CD4-positive, alpha-beta T cell treated with Interleukin-17A for 4 hours (primary cell): ENCODE results near the gene PSAP.
A peak's percentile ranks its signal among the peaks of the same experiment; 100 is the strongest.
"Not testable (repeated sequence)": the region's sequence is repeated elsewhere in the genome, so short reads cannot be mapped to it uniquely, and the experiment has no call there.

Experiments used
- DNase-seq: peaks from one replicate; pipeline ENCODE4 v3.0.0-alpha.2; 2020; ENCODE audit warnings: mixed read lengths

Gene PSAP

DNA sequence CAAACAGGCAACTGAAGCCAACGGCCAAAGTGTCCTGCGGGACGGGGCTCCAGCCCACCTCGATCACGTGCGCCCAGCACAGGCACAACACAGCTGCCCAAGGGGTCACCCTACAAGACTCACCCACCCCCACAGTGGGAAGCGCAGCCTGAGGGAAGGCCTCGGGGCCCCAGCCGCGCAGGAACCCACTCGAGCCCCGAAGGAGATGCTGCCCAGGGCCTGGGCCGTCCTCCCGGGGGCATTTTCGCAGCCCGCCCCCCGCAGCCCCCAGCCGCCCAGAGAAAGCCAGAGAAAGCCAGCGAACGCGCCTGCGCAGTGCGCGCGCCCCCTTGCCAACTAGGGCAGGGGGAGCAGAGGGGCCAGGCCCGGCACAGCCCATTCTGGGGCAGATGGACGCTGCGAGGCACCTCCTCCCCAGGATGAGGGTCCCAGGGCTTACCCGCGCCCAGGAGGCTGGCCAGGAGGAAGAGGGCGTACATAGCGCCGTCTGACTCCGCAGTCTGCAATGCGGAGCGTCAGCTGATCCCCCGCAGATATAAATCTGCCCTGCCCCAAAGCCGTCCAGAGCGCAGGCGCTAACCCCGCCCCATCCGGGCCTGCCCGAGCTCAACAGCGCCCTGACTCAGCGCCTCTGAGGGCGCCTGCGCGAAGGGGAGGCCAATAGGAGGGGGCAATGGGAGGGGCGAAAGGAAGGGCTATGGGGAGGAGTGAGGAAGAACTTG is at the start of gene PSAP:
Gene PSAP (minus strand): TSS at position 509 of the 722 bp plus-strand sequence. CDS start 30 bp downstream, at position 479.
- DNase-seq = peak; percentile 100

DNA sequence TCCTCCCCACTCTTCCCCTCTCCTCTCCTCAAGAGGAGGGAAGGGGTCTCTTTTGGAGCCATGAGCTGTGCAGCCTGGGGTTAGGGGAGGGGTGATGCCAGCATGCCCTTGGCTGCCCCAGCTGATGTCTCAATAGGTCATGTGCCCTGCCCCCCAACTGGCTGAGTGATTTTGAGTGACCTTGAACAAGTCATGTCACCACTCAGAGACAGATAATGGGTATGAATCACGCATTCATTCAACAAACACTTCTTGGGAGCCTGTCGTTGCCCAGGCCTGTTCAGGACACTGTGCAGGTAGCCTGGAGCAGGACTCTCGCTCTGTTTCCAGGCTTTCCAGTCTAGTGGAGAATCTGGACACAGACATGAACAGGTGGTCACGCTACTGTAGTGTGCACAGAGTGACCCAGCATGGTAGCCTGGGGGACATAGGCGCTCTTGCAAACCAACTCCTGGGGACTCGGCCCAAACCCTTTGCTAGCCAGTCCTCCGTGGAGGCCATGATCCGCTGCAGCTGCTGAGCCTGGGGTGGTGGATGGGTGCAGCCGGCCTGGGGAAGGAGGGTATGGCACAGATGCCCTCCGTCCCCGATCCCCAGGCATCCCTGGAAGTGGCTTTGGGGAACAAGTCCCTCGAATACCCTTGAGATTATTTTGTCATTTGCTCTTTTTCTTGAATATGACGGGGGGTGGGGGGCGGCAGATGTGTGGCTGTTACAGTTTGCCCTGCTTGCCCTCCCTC is 49.6 kb upstream of the PSAP start:
- no peak for DNase-seq

DNA sequence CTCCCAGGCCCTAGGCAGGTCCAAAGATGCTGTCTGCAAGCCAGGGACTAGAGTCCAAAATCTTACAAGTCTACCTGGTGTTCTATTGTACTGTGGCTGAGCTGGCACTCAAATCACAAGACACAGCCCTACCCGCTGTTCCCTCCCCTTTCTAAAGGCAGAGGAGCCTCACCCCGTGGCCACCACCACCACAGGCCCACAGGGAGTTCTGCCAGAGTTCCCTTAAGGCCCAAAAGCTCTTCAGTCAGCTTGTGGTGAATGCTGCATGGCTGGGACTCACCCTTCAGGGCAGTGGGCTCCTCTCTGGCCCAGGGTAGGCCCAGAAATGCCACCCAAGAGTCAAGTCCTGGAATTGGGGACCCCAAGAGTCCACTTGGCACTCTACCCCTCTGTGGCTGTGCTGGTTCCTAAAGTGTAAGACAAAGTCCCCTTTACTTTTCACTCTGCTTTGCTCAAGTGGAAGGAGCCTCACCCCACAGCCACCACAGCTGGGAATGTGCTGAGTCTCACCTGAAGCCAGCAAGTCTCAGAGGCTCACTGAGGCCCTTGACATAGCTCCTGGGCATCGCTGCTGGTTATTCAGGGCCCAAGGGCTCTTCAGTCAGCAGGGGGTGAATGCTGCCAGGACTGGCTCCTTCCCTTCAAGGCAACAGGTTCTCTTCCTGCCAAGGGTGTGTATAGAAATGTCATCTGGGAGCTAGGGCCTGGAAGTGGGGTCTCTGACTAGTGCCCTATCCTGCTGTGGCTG is 48.8 kb upstream of the PSAP start:
- no peak for DNase-seq

DNA sequence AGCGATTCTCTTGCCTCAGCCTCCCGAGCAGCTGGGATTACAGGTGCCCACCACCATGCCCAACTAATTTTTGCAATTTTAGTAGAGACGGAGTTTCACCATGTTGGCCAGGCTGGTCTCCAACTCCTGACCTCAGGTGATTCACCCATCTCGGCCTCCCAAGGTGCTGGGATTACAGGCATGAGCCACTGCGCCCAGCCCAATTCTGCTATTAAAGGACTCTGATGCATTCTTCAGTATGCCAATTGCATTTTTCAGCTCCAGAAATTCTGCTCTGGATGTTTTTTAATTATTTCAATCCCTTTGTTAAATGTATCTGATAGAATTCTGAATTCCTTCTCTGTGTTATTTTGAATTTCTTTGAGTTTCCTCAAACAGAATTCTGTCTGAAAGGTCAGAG is 47.3 kb upstream of the PSAP start:
- not testable (repeated sequence) for DNase-seq

DNA sequence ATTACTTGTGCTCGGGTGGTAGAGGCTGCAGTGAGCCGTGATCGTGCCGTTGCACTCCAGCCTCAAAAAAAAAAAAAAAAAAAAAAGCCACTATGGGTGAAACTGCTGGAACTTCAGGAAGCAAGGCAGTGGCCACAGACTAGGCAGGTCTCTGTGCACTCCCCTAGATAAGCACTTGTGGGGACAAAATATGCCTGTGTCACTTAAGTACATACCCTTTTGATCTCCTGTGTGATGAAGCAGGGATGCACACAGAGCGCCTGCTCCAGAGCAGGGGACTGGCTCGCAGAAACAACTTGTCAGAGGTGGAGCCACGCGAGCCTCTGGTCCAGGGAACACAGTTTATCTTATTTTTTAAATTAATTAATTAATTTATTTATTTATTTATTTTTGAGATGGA is 42.9 kb upstream of the PSAP start:
- DNase-seq = no peak

DNA sequence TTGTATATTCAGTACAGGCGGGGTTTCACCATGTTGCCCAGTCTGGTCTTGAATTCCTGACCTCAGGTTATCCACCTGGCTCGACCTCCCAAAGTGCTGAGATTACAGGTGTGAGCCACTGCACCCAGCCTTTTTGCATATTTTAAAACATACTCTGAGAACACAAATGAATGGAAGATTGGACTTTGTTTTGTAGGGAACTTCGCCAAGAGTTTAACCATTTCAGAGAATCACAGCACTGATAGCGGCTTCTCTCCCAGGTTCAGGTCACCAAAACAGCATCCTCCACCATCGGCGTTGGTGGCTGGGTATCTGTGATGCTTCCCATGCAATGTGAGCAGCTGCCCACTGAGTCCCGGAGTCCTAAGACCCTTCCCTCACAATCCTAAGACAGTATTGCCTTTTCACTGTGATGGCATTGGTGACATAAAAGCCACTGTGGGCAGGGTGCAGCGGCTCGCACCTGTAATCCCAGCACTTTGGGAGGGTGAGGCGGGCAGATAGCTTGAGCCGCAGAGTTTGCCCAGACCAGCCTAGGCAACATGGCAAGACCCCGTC is 42.3 kb upstream of the PSAP start:
- DNase-seq = no peak

DNA sequence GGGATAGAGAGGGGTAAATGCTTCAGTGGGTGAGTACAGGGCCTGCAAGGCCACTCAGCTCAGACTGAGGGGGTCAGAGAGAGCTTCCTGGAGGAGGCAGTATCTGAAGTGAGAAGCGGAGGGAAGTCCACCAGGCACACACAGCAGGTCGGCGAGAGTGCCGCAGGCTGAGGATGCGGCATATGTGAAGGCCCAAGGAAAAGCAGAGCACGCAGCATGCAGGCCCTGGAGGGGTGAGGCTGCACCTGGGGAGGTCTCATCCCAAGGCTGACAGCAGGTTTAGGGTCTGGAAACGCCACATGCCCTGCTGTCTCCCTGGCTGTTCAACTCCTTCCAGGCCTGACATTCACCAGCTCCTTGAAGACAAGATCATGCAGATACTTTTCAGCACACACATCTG is 40.4 kb upstream of the PSAP start:
- no peak for DNase-seq

DNA sequence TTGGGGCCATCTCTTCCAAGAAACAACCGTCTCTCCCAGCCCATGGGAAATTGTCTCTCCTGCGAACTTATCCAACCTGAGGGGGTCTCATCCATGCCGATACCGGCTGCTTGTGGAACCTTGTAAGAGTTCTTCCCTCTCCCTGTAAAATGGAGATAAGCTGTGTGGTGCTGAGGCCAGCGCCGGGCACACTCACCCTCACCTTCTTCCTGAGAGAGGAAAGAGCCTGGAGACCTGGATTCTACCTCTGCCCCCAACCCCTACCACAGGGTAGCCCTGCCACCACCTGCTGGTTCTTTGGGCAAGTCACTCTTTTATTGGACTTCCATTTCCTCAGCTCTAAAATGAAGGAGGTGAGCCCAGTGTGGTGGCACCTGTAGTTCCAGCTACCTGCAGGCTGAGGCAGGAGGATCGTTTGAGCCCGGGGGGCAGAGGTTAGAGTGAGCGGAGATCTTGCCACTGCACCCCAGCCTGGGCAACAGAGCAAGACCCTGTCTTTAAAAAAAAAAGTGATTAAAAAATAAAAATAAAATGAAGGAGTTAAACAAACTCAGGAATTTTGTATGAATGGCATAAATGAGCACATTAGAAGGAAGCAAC is 38.4 kb upstream of the PSAP start:
- no peak for DNase-seq

DNA sequence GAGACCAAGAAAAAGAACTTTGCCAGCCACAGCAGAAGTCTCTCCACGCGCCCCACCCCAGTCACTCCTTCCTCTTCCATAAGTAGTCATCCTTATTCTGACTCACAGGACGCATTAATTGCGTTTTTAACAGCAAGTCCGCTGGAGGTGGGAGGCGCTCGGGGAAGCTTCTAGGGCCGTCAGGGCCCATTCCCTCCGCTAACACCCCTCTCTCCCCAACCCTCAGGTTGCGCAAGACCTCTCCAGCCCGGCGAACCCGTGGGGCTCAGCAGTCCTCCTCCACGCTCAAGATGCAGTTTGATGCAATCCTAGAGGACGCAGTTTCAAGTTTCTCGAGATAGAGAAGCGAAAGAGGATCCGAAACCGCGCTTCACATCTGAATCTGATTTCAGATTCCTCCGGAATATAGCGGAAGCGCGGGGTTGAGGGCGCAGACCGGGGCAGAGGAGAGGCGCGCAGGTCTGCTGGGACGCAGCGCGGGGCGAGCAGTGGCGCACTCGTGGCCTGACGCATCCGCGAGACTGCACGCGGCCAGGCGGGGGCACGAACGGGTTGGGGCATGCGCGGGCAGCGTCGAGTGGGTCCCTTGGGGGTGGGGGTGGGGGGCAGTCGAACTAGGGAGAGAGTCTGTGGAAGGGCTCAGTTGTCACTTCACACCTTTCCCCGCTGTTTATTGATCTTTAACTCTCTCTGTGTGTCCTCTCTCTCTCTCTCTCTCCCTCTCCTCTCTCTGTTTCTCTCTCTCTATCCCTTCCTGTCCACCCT is 37.8 kb upstream of the PSAP start:
- peak; percentile 60 for DNase-seq

DNA sequence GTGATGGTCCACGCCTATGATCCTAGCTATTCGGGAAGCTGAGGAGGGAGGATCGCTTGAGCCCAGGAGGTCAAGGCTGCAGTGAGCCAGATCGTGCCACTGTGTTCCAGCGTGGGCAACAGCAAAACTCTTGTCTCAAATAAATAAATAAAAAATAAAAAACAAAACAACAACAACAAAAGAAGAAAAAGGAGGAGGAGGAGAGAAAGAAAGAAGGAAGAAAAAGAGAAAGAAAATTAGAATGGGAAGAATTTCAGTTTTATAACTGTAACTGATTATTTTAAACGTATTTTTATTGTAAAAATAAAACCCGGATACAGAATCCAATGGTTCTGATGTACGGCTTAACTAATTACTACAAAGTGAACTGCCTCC is 37.2 kb upstream of the PSAP start:
- no peak for DNase-seq

DNA sequence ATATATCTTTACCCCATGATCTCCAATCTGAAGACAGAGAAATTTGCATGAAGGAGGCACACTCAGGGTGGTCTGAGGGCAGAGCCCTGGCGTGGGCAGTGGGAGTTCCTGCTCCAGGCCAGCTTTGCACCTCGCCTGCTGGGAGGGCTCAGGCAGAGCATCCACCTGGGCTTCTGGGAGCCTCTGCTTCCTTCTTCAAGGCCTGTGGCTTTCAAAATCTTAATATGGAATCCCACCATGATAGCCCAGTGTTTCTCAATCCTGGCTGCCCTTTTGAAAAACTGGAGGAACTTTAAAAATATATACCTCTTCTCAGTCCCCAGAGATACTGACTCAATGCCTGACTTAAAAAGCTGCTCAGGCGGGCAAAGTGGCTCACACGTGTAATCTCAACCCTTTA is 36.7 kb upstream of the PSAP start:
- no peak for DNase-seq

DNA sequence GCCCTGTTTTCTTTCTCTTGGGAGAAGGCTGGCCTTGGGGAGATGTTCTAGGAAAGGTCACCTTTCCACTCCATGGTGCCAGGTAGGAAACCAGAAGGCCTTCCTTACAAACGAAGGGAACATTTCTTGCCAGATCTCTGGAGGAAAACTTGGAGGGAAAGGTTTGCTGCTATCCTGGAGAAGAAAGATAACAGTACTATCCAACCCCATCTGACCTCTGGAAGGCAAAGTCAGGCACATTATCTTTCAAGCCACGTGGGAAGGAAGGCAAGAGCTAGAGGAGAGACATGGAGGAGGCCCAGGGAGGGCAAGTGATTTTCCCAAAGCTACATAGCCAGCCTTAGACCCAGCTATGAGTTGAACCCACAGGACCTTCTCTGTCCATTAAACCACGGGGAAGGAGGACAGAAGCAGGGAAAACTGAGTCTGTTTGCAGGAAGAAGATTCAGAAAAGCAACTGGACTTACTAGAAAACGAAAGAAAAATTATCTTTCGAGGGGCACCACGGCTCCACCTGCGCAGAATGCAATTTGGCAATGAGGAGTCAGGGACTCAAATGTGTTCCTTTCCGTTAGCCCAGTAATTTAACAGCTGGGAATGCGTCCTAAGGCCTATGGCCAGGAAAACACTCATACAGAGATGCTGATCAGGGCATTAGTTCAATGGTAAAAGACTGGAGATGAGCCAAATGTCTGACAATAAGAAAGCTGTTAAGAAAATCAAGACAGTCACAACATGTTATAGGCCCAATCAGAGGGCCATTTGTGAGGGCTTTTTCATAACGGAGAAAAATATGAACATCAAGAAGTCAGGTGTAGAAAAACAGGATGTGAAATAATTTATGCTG is 32.0 kb upstream of the PSAP start:
- no peak for DNase-seq

DNA sequence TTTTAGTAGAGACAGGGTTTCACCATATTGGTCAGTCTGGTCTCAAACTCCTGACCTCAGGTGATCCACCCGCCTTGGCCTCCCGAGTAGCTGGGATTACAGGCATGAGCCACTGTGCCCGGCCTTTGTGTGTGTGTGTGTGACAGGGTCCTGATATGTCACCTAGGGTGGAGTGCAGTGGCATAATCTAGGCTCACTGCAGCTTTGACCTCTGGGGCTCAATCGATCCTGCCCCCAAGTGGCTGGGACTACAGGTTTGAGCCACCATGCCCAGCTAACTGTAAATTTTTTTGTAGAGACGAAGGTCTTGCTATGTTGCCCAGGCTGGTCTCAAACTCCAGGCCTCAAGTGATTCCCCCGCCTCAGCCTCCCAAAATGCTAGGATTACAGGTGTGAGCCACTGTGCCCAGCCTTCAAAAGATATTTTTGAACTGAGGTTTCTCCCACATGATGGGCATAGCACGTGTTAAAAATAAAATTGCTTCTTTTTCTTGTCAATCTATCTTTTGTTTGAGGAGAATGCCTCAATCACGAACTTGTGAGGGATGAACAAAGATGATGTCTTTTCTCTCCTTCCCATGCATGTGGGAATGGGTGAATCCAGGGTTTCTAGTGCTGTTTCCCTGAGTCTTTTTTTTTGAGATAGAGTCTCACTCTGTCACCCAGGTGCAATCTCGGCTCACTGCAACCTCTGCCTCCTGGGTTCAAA is 30.8 kb upstream of the PSAP start:
- DNase-seq = no peak

DNA sequence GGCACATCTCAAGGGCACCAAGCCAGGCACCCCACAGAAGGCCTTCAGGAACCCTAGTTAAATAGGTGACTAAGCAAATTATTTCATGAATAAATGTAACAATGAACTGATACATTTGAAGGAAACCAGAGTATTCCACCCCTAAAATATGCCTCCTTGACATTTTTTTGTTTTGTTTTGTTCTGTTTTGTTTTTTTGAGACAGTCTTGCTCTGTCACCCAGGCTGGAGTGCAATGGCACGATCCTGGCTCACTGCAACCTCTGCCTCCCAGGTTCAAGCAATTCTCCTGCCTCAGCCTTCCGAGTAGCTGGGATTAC is 30.2 kb upstream of the PSAP start:
- not testable (repeated sequence) for DNase-seq

DNA sequence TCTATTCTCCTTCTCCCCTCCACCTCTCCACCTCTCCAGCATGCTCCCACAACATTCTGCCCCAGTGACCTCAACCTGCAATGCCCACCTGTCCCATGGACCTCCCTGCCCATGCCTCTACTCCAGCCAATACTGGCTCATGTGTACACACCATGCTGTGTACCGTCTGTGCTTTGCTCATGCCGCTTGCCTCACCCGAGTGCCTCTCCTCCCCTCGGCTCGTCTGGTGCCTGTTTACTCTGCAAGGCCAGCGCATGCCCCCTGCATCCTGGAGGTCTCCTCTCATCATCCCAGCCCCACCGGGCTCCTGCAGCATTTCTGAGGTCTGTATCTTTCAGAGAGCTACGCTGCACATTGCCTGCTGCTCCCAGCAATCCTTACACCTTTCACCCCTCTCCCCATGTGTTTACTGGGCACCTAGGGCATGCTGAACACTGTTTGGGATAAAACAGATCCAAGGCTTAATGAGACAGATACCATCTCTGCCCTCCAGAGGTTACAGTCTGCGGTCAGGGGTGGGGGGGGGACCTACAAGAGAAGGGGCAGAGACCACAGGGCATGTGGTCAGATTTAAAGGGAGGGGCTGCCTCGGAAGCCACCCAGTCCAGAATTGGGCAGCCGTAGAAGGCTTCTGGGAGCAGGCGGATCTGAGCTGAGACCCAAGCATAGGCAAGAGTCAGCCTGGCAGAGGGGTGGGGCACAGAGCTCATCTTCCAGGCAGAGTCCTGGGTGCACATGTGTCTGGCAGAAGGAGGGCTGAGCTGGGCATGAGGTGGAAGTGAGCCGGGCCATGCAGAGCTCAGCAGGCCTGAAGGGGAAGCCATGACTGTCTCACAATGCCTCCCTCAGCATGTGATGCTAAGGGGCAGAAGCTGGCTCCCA is 29.6 kb upstream of the PSAP start:
- DNase-seq = no peak

DNA sequence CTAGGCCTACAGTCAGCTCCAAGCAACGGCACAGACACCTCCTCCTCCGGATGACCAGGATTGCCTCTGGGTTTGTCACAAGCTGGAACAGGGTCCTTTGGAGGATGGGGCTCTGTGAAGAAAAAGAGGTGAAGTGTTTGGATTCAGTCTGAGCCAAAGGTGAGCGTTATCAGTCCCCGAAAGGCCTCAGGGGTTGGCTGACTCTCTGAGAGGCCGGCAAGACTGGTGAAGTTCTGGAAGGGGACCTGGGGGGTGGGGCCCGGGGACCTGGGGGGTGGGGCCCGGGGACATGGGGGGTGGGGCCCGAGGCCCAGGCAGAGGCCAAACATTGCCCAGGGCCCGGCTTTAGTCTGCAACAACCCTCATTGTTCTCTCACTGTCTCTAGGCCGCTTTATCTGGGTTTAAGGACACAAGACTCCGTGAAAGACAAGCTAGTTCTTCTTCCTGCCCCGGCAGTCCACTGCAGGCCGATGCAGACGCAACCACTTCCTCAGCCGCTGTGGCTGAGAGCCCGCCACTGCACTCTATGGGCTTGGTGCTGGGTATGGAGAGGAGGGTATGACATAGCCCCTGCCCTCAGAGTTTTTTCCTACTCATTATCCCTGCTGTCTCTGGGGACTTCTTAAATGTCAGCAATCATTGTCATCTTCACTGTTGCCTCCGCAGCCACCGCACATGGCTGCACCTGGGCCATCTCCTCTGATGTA is 27.4 kb upstream of the PSAP start:
- DNase-seq = peak; percentile 52

DNA sequence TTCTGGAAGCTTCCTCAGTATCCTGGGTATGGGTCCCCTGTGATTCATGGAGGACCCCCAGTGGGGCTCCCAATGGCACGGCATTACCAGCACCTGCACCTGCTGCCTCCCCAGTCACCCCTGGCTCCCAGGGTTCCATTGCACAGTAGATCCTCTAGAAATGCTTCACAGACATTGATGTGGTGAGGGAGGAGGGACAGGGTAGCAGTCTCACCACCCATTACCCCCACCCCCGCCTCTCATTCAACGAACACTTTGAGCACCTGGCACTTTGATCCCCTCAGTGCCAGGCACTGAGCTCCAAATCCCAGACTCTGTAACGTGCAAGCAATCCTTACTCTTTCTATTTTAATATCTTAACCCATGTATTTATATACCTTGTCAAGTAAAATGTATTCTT is 26.8 kb upstream of the PSAP start:
- DNase-seq = no peak

DNA sequence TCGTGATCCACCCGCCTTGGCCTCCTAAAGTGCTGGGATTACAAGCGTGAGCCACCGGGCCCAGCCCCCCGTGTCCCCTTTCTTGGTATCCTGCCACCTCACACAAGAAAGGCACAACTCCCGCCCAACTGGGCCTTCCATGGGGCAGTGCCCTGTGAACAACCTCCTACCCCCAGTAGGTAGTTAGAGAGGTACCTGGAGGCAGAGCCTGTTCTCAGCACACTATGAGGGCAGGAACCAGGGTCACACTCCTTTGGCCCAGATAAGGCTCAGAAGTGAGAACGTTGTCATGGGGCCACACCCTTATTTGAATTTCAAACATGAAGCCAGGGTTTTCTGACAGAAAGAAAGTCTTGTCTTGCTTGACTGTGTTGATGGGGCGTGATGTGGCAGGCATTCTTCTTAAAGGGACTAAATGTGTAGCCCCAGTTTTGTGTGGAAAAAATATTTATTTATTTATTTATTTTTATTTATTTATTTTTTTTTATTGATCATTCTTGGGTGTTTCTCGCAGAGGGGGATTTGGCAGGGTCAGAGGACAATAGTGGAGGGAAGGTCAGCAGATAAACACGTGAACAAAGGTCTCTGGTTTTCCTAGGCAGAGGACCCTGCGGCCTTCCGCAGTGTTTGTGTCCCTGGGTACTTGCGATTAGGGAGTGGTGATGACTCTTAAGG is 23.8 kb upstream of the PSAP start:
- not testable (repeated sequence) for DNase-seq
